NT2/D1 (cell line): ENCODE results near the gene TRIM37.

Source experiments
- DNase-seq: peaks from one replicate; pipeline ENCODE4 v3.0.0-alpha.2; 2011; ENCODE audit warnings: low read depth, low spot score
- H3K27me3 ChIP-seq: 2 replicates; pipeline ENCODE4 v1.6.0; 2011; ENCODE audit warnings: mild to moderate bottlenecking; ENCODE audit not compliant: insufficient read length, insufficient read depth
- H3K36me3 ChIP-seq: 2 replicates; pipeline ENCODE4 v1.6.1; 2011; ENCODE audit warnings: mild to moderate bottlenecking, low read length, mixed read lengths; ENCODE audit not compliant: insufficient read depth, insufficient read length
- H3K4me1 ChIP-seq: 2 replicates; pipeline ENCODE4 v1.5.1; 2011; ENCODE audit not compliant: insufficient read depth, insufficient read length
- H3K4me3 ChIP-seq: 2 replicates; pipeline ENCODE4 v1.5.1; 2011; ENCODE audit warnings: low read depth; ENCODE audit not compliant: insufficient read length
- H3K9ac ChIP-seq: 2 replicates; pipeline ENCODE4 v1.6.0; 2011; ENCODE audit warnings: low read depth; ENCODE audit not compliant: insufficient read length
- H3K9me3 ChIP-seq: 2 replicates; pipeline ENCODE4 v1.5.1; 2011; ENCODE audit warnings: mild to moderate bottlenecking, low read length; ENCODE audit not compliant: insufficient read depth
- SUZ12 ChIP-seq: IDR thresholded peaks from 2 replicates; pipeline ENCODE4 v1.6.1; 2011; ENCODE audit not compliant: insufficient read length, insufficient read depth; ENCODE audit errors: extremely low read depth
- YY1 ChIP-seq: IDR thresholded peaks from 2 replicates; pipeline ENCODE4 v1.6.1; 2011; ENCODE audit not compliant: insufficient read length, insufficient read depth
- ZNF274 ChIP-seq: IDR thresholded peaks from 2 replicates; pipeline ENCODE4 v1.6.1; 2011; ENCODE audit warnings: mild to moderate bottlenecking, low read depth, low read length

The TRIM37 gene

GRCh38 chr17:59028328-59028727 is 78.4 kb downstream of the TRIM37 start:
- H3K36me3 ChIP-seq: peaks cover 42% of the 10 kb centered on the region

GRCh38 chr17:59027750-59028149 is 78.9 kb downstream of the TRIM37 start:
- no peak for TF ChIP-seq SUZ12
- Histone ChIP-seq H3K36me3 (peaks cover 36% of the 10 kb centered on the region), H3K9ac (no peak overlapping the region), H3K4me3 (no peak overlapping the region), H3K4me1 (no peaks in the 10 kb centered on the region), H3K27me3 (no peaks in the 10 kb centered on the region), H3K9me3 (no peaks in the 10 kb centered on the region)
- no peak for DNase-seq

More at GRCh38 chr17:59028328-59028727, 78.4 kb downstream of the TRIM37 start:
- Histone ChIP-seq H3K4me1 (no peaks in the 10 kb centered on the region), H3K9me3 (no peaks in the 10 kb centered on the region), H3K9ac (no peak overlapping the region), H3K4me3 (no peak overlapping the region), H3K27me3 (no peaks in the 10 kb centered on the region)
- no peak for TF ChIP-seq ZNF274
- TF ChIP-seq SUZ12: no peak
- no peak for TF ChIP-seq YY1
- DNase-seq: no peak

- H3K4me1 ChIP-seq: no peaks in the 10 kb centered on the region
- no peak overlapping the region for H3K4me3 ChIP-seq
- no peaks in the 10 kb centered on the region for H3K9me3 ChIP-seq
- no peak for DNase-seq
- H3K27me3 ChIP-seq: no peaks in the 10 kb centered on the region
- TF ChIP-seq SUZ12 (no peak), YY1 (no peak), ZNF274 (no peak)
- H3K9ac ChIP-seq: no peak overlapping the region
- peaks cover 29% of the 10 kb centered on the region for H3K36me3 ChIP-seq
Observed at GRCh38 chr17:59026176-59026939, 80.3 kb downstream of the TRIM37 start.

GRCh38 chr17:59024916-59025315 is 81.8 kb downstream of the TRIM37 start:
- TF ChIP-seq ZNF274 (no peak), SUZ12 (no peak), YY1 (no peak)
- no peak overlapping the region for H3K4me3 ChIP-seq
- peaks cover 26% of the 10 kb centered on the region for H3K36me3 ChIP-seq

GRCh38 chr17:59018019-59018418 is 88.7 kb downstream of the TRIM37 start:
- Histone ChIP-seq H3K9me3 (no peaks in the 10 kb centered on the region), H3K27me3 (no peaks in the 10 kb centered on the region), H3K36me3 (peaks cover 35% of the 10 kb centered on the region), H3K9ac (no peak overlapping the region), H3K4me3 (no peak overlapping the region), H3K4me1 (no peaks in the 10 kb centered on the region)
- no peak for TF ChIP-seq YY1
- no peak for TF ChIP-seq ZNF274
- no peak for TF ChIP-seq SUZ12
- DNase-seq: no peak

More at GRCh38 chr17:59024916-59025315, 81.8 kb downstream of the TRIM37 start:
- H3K27me3 ChIP-seq: no peaks in the 10 kb centered on the region
- no peak for DNase-seq
- H3K9me3 ChIP-seq: no peaks in the 10 kb centered on the region
- no peaks in the 10 kb centered on the region for H3K4me1 ChIP-seq
- no peak overlapping the region for H3K9ac ChIP-seq

- Histone ChIP-seq H3K9me3 (no peaks in the 10 kb centered on the region), H3K36me3 (peaks cover 51% of the 10 kb centered on the region), H3K27me3 (no peaks in the 10 kb centered on the region), H3K4me3 (no peak overlapping the region), H3K4me1 (no peaks in the 10 kb centered on the region), H3K9ac (no peak overlapping the region)
- no peak for DNase-seq
- TF ChIP-seq YY1 (no peak), SUZ12 (no peak), ZNF274 (no peak)
Observed at GRCh38 chr17:59011975-59012374, 94.7 kb downstream of the TRIM37 start.

GRCh38 chr17:59010026-59010425 is 96.7 kb downstream of the TRIM37 start:
- no peaks in the 10 kb centered on the region for H3K9me3 ChIP-seq
- no peaks in the 10 kb centered on the region for H3K4me1 ChIP-seq
- DNase-seq: no peak
- no peak overlapping the region for H3K9ac ChIP-seq
- no peak overlapping the region for H3K4me3 ChIP-seq
- TF ChIP-seq SUZ12 (no peak), ZNF274 (no peak), YY1 (no peak)
- peaks cover 38% of the 10 kb centered on the region for H3K36me3 ChIP-seq
- H3K27me3 ChIP-seq: no peaks in the 10 kb centered on the region

- TF ChIP-seq SUZ12 (no peak), YY1 (no peak), ZNF274 (no peak)
- H3K9ac ChIP-seq: no peak overlapping the region
- H3K4me3 ChIP-seq: no peak overlapping the region
- no peaks in the 10 kb centered on the region for H3K9me3 ChIP-seq
- no peaks in the 10 kb centered on the region for H3K27me3 ChIP-seq
- DNase-seq: no peak
- peaks cover 32% of the 10 kb centered on the region for H3K36me3 ChIP-seq
- H3K4me1 ChIP-seq: no peaks in the 10 kb centered on the region
Observed at GRCh38 chr17:59008737-59009136, 97.9 kb downstream of the TRIM37 start.
